ENCODE results near the gene PITPNC1.

DNA sequence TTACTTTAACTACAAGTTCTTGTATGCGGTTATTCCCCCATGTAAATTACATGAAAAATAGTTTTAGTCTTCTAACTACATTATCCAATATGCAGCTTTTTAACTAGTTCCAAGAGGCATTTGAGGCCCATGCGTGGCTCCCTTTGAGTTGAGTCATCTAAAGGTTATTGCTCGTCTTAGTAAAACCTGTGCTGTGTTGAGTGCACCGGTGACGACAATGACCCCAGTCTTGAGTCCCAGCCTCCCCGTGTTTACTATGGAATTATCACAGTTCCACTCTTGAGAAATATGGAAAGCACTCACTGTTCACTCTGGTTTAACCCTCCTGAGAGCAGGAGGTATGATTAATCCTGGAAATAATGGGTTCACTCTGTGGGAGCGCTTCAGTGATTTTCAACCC, 119.2 kb downstream of the PITPNC1 start:
- TF ChIP-seq, protein P1, sequence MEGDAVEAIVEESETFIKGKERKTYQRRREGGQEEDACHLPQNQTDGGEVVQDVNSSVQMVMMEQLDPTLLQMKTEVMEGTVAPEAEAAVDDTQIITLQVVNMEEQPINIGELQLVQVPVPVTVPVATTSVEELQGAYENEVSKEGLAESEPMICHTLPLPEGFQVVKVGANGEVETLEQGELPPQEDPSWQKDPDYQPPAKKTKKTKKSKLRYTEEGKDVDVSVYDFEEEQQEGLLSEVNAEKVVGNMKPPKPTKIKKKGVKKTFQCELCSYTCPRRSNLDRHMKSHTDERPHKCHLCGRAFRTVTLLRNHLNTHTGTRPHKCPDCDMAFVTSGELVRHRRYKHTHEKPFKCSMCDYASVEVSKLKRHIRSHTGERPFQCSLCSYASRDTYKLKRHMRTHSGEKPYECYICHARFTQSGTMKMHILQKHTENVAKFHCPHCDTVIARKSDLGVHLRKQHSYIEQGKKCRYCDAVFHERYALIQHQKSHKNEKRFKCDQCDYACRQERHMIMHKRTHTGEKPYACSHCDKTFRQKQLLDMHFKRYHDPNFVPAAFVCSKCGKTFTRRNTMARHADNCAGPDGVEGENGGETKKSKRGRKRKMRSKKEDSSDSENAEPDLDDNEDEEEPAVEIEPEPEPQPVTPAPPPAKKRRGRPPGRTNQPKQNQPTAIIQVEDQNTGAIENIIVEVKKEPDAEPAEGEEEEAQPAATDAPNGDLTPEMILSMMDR (IDR thresholded peaks at IDR 0.05): no peak
- TF ChIP-seq POLR2A (IDR thresholded peaks at IDR 0.05): no peak

All from adrenal gland (tissue), 5 donors.